HG03354 (cell line): Measurements from ENCODE around the gene COL26A1.

Experiments
- ATAC-seq: cut with Tn5 transposase; IDR thresholded peaks from one replicate; pipeline ENCODE4 v1.9.1; 2021; ENCODE audit warnings: mild to moderate bottlenecking; ENCODE audit not compliant: unreplicated experiment, poor library complexity, severe bottlenecking

COL26A1 gene

GRCh38 chr7:101543846-101544245 is 181.2 kb downstream of the COL26A1 start:
- ATAC-seq: no peak

DNA sequence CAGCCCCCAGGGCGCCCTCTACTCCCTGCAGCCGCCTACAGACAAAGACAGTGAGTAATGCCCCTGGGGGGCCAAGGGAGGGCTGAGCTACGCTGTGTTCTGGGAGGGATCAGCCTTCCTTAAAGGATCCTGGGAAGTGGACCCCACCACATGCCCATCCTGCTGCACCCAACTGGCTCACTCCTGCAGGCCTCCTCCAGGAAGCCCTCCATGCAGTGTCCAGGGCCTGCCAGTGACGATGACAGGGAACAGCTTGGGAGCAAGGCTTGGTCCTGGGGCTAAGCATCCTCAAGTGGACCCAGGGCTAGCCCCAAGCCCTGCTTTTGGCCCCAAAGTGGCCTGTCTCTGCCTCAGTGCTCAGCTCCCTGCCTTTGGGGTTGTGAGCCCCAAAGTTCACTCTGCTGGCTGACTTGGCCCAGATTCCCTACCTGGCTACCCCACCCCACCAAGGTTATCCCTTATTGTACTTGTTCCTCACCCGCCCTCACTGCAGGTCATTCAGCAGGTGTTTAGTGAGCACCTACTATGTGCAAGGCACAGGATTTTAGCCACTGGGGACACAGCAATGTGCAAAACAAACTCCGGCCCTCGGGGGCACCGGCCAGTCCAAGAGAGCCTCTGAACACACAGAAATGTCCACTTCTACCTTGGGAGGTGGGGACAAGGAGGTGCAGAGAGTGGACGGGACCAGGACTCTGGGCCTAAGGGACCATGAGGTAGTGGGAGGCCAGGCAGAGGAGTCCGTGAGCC is 182.9 kb downstream of the COL26A1 start:
- ATAC-seq: no peak

DNA sequence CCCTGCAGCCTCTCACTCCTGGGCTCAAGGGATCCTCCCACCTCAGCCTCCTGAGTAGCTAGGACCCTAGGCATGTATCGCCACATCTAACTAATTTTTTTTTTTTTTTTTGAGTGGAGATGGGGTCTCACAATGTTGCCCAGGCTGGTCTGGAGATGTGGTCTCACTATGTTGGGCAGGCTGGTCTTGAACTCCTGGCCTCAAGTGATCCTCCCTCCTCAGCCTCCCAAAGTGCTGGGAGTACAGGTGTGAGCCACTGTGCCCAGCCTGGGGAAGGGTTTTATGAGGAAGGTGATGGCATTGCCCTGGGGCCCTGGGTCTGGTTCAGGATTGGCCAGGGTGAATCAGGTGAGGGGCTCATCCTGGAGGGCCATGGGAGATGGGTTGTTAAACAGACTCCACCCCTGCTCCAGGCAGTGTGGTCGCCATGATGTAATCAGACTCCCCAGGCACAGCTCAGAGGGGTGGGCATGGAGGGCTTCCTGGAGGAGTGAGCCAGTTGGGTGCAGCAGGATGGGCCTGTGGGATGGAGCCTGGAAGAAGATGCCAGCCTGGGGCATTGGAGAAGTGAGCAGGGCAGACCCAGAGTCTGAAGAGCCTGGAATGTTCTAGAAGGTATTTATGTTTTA is 183.7 kb downstream of the COL26A1 start:
- ATAC-seq: no peak

DNA sequence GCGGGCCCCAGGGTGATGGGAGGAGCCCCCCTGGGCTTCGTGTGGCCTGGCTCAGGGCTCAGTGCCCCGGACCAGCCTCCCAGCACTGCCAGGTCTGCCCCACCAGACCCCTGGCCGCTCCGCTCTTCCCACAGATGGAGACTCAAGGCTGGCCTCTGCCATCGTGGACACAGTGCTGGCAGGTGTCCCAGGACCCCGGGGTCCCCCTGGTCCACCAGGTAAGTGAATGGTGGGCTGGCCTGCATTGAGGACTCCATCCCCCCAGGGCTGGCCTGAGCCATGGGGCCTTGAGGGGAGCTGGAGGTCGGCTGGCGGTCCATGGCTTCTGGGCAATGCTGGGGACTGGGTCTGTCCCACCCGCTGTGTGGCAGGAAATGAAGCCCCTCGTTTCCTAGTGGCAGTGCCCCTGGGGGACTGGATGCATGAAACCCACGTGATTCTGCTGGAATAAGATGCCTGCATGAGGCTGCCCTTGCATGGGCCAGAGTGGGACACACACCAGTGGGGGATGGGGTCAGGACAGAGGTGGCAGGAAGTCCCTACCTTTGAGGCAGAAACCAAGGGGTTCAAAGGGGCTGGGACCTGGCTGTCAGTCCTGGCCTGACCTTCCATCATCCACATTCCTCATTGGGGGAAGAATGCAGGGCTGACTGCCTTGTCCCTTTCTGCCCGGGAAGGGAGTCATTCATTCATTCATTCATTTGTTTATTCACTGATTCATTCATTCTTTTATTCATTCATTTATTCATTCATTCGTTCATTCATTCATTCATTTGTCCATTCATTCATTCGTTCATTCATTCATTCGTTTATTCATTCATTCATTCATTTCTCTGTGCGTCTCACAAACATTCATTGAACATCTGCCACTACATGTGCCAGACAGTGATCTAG is 184.6 kb downstream of the COL26A1 start:
- no peak for ATAC-seq

- ATAC-seq: no peak
These were observed 185.4 kb downstream of the COL26A1 start for GRCh38 chr7:101547916-101548661.

- no peak for ATAC-seq
These were observed 187.1 kb downstream of the COL26A1 start for GRCh38 chr7:101549734-101550133.

DNA sequence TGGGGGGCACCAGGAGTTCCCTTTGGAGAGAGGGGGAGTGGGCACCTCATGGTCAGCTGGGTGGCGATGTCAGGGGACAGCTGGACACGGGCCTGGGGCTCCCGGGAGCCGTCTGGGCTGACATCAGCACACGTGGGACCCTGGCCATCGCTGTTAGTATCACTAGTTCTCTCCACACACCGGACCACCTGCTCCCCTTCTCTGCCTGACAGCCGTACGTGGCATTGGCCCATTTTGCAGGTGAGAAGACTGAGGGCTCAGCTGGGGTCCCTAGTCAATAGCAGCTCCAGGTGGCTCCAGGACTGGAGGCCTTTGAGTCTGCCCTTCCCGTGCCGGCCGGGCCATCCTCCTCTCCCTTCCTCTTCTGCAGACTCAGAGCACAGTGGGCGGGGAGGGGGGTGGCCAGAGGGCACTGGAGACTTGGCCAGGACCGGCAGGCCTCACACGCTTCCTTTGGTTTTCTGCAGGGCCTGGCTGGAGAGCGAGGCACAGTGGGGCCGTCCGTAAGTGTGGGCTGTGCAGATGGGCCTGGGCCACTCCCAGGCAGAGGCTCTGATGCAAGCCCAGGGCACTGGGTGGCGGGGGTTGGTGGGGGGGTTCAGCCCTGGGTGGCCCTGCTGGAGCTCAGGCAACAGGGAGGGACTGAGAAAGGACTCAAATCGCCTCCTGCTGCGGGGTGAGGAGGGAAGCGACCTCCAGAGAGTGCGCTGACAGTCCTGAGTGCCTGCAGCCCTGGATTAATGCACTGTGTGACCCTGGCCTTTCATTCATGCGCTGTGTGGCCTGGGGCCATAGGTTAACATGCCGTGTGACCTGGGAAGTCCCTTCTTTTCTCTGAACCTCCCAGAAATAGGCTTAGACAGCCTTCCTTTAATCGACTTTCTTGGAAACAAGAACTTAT is 188.2 kb downstream of the COL26A1 start:
- no peak for ATAC-seq

- no peak for ATAC-seq
These were observed 190.5 kb downstream of the COL26A1 start for GRCh38 chr7:101553018-101553770.

- no peak for ATAC-seq
These were observed 191.2 kb downstream of the COL26A1 start for GRCh38 chr7:101553771-101554445.

DNA sequence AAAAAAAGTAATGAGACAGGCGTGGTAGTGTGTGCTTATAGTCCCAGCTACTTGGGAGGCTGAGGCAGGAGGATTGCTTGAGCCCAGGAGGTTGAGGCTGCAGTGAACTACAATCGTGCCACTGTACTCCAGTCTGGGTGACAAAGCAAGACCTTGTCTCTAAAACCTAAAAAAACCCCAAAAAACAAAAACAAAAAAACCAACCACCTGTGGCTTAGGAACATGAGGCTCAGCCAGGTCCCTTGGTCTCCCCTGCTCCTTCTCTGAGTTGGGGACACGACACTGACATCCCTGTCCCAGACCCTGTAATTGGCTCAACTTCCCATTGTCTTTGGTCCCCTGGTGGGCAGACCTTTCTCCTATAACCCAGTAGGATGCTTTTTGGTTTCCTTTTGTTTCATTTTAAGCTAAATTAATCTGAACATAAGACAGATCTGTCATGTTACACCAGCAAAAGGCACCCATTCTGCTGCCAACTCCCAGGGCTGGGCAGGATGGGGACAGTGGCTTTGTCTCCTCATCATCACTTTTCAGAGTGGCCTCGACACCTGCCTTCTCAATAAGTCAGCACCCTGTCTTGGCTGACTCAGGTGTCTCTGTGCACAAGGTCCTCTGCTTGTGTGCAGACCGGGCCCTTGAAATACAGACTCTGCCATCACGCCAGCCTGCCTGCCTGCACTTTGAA is 192.1 kb downstream of the COL26A1 start:
- ATAC-seq: no peak

- no peak for ATAC-seq
These were observed 192.7 kb downstream of the COL26A1 start for GRCh38 chr7:101555269-101555920.

- ATAC-seq: no peak
These were observed 193.2 kb downstream of the COL26A1 start for GRCh38 chr7:101555921-101556275.

DNA sequence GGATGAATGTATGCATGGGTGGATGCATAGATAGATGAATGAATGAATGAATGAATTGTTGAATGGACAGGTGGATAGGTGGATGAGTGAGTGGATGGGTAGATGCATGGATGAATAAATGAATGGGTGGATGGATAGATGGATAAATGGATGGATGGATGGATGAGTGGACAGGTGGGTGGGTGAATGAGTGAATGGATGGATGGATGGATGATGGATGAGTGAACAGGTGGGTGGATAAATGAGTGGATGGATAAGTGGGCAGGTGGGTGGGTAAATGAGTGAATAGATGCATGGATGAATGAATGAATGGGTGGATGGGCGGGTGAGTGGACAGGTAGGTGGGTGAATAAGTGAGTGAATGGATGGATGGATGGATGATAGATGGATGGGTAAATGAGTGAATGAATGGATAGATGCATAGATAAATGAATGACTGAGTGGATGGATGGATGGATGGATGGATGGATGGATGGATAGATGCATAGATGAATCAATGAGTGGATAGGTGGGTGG is 193.8 kb downstream of the COL26A1 start:
- no peak for ATAC-seq

DNA sequence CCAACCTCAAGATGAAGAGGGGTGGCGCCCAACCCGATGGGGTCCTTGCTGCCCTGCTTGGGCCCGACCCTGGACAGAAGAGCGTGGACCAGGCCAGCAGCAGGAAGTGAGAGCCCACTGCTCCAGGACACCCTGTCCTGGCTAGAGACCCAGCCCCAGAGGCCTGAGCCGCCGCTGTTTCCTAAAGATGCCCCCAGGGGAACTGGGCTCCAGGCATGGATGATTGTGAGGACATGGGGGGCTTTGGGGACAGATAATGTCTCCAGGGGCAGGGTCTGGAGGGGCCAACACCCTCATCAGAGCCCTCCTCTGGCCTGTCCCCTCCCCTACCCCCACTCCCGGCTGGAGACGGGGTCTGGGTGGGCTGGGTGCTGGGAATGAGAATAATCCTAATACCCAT is 194.7 kb downstream of the COL26A1 start:
- no peak for ATAC-seq

- ATAC-seq: no peak
These were observed 195.5 kb downstream of the COL26A1 start for GRCh38 chr7:101557978-101558741.
